Coronary artery (tissue), 2 donors: ENCODE data around the gene ATP5F1D.

Source experiments
- DNase-seq: peaks from one replicate; pipeline ENCODE4 v3.0.0-alpha.2; 2017; ENCODE audit warnings: low spot score
- H3K27ac ChIP-seq, 2 donors: fragments of 200-600 bp; sonication (generic); one replicate each; pipeline ENCODE4 v1.5.1; 2016 to 2019
- H3K4me3 ChIP-seq: fragments of 200-600 bp; sonication (generic); 2 replicates; pipeline ENCODE4 v1.5.1; 2016; ENCODE audit warnings: mild to moderate bottlenecking, moderate library complexity
- CTCF ChIP-seq: fragments of 200-600 bp; sonication (generic); IDR thresholded peaks from one replicate; pipeline ENCODE4 v1.5.1; 2019; ENCODE audit warnings: antibody characterized with exemption

ATP5F1D gene

GRCh38 chr19:1273263-1274041, 31.9 kb downstream of the ATP5F1D start:
- no peak for DNase-seq
- TF ChIP-seq CTCF, result no peak
- H3K4me3 ChIP-seq, result peak overlapping the region; percentile 33
- peak overlapping the region in 1 of 2 donors; percentile 23 for H3K27ac ChIP-seq

- DNase-seq, result no peak
- Histone ChIP-seq H3K4me3 (peak overlapping the region; percentile 83), H3K27ac (peak overlapping the region; percentile 92 to 97)
- no peak for TF ChIP-seq CTCF
Measured at GRCh38 chr19:1274081-1274851, 32.7 kb downstream of the ATP5F1D start.

GRCh38 chr19:1274852-1275259, 33.3 kb downstream of the ATP5F1D start:
- peak overlapping the region; percentile 83 for H3K4me3 ChIP-seq
- H3K27ac ChIP-seq, result peak overlapping the region; percentile 92 to 97
- DNase-seq, result peak; percentile 82
- no peak for TF ChIP-seq CTCF

GRCh38 chr19:1275260-1275975, 33.9 kb downstream of the ATP5F1D start, which contains the start of gene FAM174C:
FAM174C (plus strand) TSS chr19:1275530; CDS start chr19:1275550, 20 bp downstream.
- TF ChIP-seq CTCF, result no peak
- peak; percentile 96 for DNase-seq
- peak within 1 kb of the TSS; percentile 83 for H3K4me3 ChIP-seq
- H3K27ac ChIP-seq, result peak within 1 kb of the TSS; percentile 92 to 97

- TF ChIP-seq CTCF, result no peak
- Histone ChIP-seq H3K27ac (peak overlapping the region; percentile 92 to 97), H3K4me3 (peak overlapping the region; percentile 83)
- DNase-seq, result peak; percentile 83
Measured at GRCh38 chr19:1275976-1276627, 34.6 kb downstream of the ATP5F1D start.

GRCh38 chr19:1276628-1277022, 35.1 kb downstream of the ATP5F1D start:
- DNase-seq, result no peak
- no peak overlapping the region for H3K27ac ChIP-seq
- no peak for TF ChIP-seq CTCF
- H3K4me3 ChIP-seq, result peak overlapping the region; percentile 83
